Keratinocyte (primary cell): Measurements from ENCODE around the gene FAM219A.

Source experiments
- CTCF ChIP-seq, 3 experiments: IDR thresholded peaks in 1 of 3; conservative IDR thresholded peaks in 1 of 3; optimal IDR thresholded peaks in 1 of 3; 2 replicates in 2 of 3; 3 replicates in 1 of 3; pipeline versions ENCODE3 to v1.5.1; 2011; ENCODE audit warnings: low read length in 3 of 3, mild to moderate bottlenecking in 3 of 3, moderate library complexity in 2 of 3, control low read depth in 1 of 3, inconsistent platforms in 1 of 3; ENCODE audit not compliant: insufficient read depth in 2 of 3; ENCODE audit errors: extremely low read depth in 1 of 3
- EZH2 ChIP-seq: IDR thresholded peaks from one replicate; pipeline ENCODE4 v1.6.1; 2012; ENCODE audit warnings: inconsistent platforms, mild to moderate bottlenecking, low read length, moderate library complexity

GRCh38 chr9:34437006-34437925, 21.1 kb downstream of the FAM219A start:
- TF ChIP-seq CTCF (optimal IDR thresholded peaks at IDR 0.05 in 1 of 3, IDR thresholded peaks at IDR 0.05 in 1 of 3, conservative IDR thresholded peaks at IDR 0.05 in 1 of 3; ENCODE audit: extremely low read depth in 1 of 3, insufficient read depth in 2 of 3, low read length in 3 of 3), result peak; percentile 60 to 90 (median 80)
- no peak for TF ChIP-seq EZH2
